22Rv1 (cell line): ENCODE results near the gene ZNF625.

Source experiments
- ZFX ChIP-seq: fragments of 450-650 bp; IDR thresholded peaks from 2 replicates; pipeline ENCODE4 v1.6.1; 2017; ENCODE audit warnings: antibody characterized with exemption, borderline replicate concordance
- TF ChIP-seq, protein P1 (sequence below): fragments of 450-650 bp; IDR thresholded peaks from 2 replicates; pipeline ENCODE4 v1.5.1; 2017; ENCODE audit warnings: mild to moderate bottlenecking

DNA sequence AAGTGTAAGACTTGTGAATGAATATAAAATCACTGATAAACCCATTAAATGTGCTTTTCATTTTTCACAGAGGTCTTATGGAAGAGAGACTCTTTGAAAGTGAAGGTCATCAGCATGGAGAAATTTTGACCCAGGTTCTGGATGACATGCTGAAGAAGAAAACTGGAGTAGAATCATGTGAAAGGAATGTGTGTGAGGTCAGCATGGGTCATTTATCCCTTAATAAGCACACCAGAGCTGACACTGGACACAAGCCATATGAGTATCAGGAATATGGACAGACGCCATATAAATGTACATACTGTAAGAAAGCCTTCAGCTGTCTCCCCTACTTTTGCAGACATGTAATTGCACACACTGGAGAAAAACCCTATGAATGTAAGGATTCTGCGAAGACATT, 45.4 kb downstream of the ZNF625 start:
- TF ChIP-seq, protein P1, sequence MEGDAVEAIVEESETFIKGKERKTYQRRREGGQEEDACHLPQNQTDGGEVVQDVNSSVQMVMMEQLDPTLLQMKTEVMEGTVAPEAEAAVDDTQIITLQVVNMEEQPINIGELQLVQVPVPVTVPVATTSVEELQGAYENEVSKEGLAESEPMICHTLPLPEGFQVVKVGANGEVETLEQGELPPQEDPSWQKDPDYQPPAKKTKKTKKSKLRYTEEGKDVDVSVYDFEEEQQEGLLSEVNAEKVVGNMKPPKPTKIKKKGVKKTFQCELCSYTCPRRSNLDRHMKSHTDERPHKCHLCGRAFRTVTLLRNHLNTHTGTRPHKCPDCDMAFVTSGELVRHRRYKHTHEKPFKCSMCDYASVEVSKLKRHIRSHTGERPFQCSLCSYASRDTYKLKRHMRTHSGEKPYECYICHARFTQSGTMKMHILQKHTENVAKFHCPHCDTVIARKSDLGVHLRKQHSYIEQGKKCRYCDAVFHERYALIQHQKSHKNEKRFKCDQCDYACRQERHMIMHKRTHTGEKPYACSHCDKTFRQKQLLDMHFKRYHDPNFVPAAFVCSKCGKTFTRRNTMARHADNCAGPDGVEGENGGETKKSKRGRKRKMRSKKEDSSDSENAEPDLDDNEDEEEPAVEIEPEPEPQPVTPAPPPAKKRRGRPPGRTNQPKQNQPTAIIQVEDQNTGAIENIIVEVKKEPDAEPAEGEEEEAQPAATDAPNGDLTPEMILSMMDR, result no peak
- TF ChIP-seq ZFX, result no peak
